ENCODE results near the gene KRTDAP. TPM values are rescaled to one million over a fixed set of nuclear protein-coding genes. Genes with fewer than 3 reads are reported as not detected.
A peak's percentile ranks its signal among the peaks of the same experiment; 100 is the strongest.

Gene KRTDAP
- total and polyA plus RNA-seq, 9 of the 15 experiments (the other 6 are each of a cell fraction or from before 2014, with no cell fraction given) = not detected

DNA sequence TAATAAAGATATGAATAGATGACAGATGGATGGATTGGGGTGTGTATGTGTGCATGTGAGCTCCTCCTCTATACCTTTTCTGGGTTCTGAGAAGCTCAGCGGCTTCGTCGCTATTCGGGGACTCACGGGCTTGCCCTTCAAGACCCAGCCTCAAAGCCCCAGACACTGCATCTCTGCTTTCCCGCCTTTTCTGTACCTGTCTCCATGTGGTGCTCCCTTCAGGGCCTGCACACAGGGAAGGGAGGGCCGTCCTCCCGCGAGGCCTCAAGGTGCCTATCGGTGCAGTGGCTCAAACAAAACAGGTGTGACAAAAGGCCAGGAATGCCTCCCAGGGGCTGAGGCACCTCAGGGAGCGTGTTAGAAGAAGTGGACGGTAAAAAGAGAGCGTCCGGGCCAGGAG is 16.2 kb downstream of the KRTDAP start:
- Histone ChIP-seq H3K9me3 (replicated peaks; ENCODE audit: control insufficient read depth, insufficient read depth, low read depth, low read length) (no peaks in the 10 kb centered on the region), H3K9me1 (ENCODE audit: control insufficient read depth, insufficient read depth, low read length) (no peaks in the 10 kb centered on the region), H3K79me2 (ENCODE audit: control insufficient read depth, insufficient read depth, low read length) (no peaks in the 10 kb centered on the region), H3K4me1 (replicated peaks in 1 of 2; ENCODE audit: control insufficient read depth in 2 of 2, insufficient read depth in 2 of 2, low read length in 2 of 2) (no peaks in the 10 kb centered on the region), H3K27me3 (ENCODE audit: control insufficient read depth in 2 of 2, insufficient read depth in 2 of 2, low read length in 2 of 2) (peaks cover 7 to 20% of the 10 kb centered on the region in 2 experiments; a peak in 4 of 5 replicates), H2AFZ (ENCODE audit: low read depth, low read length) (no peak overlapping the region), H3K27ac (ENCODE audit: extremely low read depth, low read depth, low read length) (no peak overlapping the region), H3K4me2 (ENCODE audit: insufficient read depth, low read length) (no peak overlapping the region), H3K9ac (ENCODE audit: insufficient read depth in 1 of 2, low read depth in 2 of 2, low read length in 2 of 2) (0 out of 4 replicates have a peak overlapping the region, but pooled peaks of 1 of the 2 experiments have one; percentile 6), H3K36me3 (ENCODE audit: control insufficient read depth, insufficient read depth, low read length) (no peaks in the 10 kb centered on the region), H4K20me1 (replicated peaks; ENCODE audit: control insufficient read depth, insufficient read depth, low read length) (peaks cover 10% of the 10 kb centered on the region; the same call in 1 of the 2 replicates), H3K4me3 (no peak overlapping the region)
- no peak for DNase-seq (ENCODE audit: extremely low read depth in 1 of 4, low spot score in 3 of 4)
- no TSS peak for BruUV-seq (replicated peaks)
- ChIA-PET POLR2A (interaction anchor here (1.0 to 1.1 kb wide), 2 partner anchors 13 to 21 kb away, joined by 3 read pairs; no protein-coding TSS in a partner anchor), CTCF (ENCODE audit: low intra/inter-chr PET ratio) (no interaction called here)
- in situ Hi-C loops (cut with MboI) = no loop called here
- FAIRE-seq = no peak
- intact Hi-C loops (cut with micrococcal nuclease) = no loop called here
- 14% methylated on average over 14 of the region's 14 CpGs for WGBS (ENCODE audit: insufficient coverage, low coverage, missing lambda C conversion rate)
- no peak for ATAC-seq
- no peak for TF ChIP-seq ZNF280A (IDR thresholded peaks at IDR 0.05; ENCODE audit: low read depth, partially characterized antibody)
- TF ChIP-seq, protein P1, sequence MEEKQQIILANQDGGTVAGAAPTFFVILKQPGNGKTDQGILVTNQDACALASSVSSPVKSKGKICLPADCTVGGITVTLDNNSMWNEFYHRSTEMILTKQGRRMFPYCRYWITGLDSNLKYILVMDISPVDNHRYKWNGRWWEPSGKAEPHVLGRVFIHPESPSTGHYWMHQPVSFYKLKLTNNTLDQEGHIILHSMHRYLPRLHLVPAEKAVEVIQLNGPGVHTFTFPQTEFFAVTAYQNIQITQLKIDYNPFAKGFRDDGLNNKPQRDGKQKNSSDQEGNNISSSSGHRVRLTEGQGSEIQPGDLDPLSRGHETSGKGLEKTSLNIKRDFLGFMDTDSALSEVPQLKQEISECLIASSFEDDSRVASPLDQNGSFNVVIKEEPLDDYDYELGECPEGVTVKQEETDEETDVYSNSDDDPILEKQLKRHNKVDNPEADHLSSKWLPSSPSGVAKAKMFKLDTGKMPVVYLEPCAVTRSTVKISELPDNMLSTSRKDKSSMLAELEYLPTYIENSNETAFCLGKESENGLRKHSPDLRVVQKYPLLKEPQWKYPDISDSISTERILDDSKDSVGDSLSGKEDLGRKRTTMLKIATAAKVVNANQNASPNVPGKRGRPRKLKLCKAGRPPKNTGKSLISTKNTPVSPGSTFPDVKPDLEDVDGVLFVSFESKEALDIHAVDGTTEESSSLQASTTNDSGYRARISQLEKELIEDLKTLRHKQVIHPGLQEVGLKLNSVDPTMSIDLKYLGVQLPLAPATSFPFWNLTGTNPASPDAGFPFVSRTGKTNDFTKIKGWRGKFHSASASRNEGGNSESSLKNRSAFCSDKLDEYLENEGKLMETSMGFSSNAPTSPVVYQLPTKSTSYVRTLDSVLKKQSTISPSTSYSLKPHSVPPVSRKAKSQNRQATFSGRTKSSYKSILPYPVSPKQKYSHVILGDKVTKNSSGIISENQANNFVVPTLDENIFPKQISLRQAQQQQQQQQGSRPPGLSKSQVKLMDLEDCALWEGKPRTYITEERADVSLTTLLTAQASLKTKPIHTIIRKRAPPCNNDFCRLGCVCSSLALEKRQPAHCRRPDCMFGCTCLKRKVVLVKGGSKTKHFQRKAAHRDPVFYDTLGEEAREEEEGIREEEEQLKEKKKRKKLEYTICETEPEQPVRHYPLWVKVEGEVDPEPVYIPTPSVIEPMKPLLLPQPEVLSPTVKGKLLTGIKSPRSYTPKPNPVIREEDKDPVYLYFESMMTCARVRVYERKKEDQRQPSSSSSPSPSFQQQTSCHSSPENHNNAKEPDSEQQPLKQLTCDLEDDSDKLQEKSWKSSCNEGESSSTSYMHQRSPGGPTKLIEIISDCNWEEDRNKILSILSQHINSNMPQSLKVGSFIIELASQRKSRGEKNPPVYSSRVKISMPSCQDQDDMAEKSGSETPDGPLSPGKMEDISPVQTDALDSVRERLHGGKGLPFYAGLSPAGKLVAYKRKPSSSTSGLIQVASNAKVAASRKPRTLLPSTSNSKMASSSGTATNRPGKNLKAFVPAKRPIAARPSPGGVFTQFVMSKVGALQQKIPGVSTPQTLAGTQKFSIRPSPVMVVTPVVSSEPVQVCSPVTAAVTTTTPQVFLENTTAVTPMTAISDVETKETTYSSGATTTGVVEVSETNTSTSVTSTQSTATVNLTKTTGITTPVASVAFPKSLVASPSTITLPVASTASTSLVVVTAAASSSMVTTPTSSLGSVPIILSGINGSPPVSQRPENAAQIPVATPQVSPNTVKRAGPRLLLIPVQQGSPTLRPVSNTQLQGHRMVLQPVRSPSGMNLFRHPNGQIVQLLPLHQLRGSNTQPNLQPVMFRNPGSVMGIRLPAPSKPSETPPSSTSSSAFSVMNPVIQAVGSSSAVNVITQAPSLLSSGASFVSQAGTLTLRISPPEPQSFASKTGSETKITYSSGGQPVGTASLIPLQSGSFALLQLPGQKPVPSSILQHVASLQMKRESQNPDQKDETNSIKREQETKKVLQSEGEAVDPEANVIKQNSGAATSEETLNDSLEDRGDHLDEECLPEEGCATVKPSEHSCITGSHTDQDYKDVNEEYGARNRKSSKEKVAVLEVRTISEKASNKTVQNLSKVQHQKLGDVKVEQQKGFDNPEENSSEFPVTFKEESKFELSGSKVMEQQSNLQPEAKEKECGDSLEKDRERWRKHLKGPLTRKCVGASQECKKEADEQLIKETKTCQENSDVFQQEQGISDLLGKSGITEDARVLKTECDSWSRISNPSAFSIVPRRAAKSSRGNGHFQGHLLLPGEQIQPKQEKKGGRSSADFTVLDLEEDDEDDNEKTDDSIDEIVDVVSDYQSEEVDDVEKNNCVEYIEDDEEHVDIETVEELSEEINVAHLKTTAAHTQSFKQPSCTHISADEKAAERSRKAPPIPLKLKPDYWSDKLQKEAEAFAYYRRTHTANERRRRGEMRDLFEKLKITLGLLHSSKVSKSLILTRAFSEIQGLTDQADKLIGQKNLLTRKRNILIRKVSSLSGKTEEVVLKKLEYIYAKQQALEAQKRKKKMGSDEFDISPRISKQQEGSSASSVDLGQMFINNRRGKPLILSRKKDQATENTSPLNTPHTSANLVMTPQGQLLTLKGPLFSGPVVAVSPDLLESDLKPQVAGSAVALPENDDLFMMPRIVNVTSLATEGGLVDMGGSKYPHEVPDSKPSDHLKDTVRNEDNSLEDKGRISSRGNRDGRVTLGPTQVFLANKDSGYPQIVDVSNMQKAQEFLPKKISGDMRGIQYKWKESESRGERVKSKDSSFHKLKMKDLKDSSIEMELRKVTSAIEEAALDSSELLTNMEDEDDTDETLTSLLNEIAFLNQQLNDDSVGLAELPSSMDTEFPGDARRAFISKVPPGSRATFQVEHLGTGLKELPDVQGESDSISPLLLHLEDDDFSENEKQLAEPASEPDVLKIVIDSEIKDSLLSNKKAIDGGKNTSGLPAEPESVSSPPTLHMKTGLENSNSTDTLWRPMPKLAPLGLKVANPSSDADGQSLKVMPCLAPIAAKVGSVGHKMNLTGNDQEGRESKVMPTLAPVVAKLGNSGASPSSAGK (IDR thresholded peaks at IDR 0.05) = peak; percentile 46
- TF ChIP-seq ZNF124 (CRISPR knock-in tag; IDR thresholded peaks at IDR 0.05) = no peak
- TF ChIP-seq ZNF41 (CRISPR knock-in tag; conservative IDR thresholded peaks at IDR 0.05) = no peak
- TF ChIP-seq L3MBTL2 (IDR thresholded peaks at IDR 0.05) = peak; percentile 49; the same call in 1 of the 2 replicates
- no peak for TF ChIP-seq IRF9 (tag; IDR thresholded peaks at IDR 0.05)
- TF ChIP-seq ZNF224 (CRISPR knock-in tag; IDR thresholded peaks at IDR 0.05) = no peak

Measured in K562 (cell line).